HepG2 (cell line): Measurements from ENCODE around the gene CAPZB. TPM values are rescaled to one million over a fixed set of nuclear protein-coding genes. Genes with fewer than 3 reads are reported as not detected.

Experiments used
- HDAC1 ChIP-seq: sonication (generic); formaldehyde crosslinking; IDR thresholded peaks from 2 replicates; pipeline ENCODE4 v1.5.1; 2020; ENCODE audit warnings: mild to moderate bottlenecking, missing genetic modification reagents
- LCORL ChIP-seq, 2 experiments: fragments of 450-650 bp in 1 of 2; sonication (generic) in 1 of 2; formaldehyde crosslinking in 1 of 2; IDR thresholded peaks; 2 replicates each; pipeline versions ENCODE4 v1.5.0 to v1.6.1; 2017 to 2020; ENCODE audit warnings: antibody characterized with exemption in 1 of 2, missing genetic modification reagents in 1 of 2
- SMYD3 ChIP-seq: sonication (generic); formaldehyde crosslinking; IDR thresholded peaks from 2 replicates; pipeline ENCODE4 v1.8.1; 2023; ENCODE audit warnings: mild to moderate bottlenecking, missing genetic modification reagents
- SUZ12 ChIP-seq: fragments of 150-350 bp; IDR thresholded peaks from 2 replicates; pipeline ENCODE4 v1.6.1; 2014; ENCODE audit warnings: low read depth, low read length
- TCF12 ChIP-seq, 2 experiments: fragments of 450-650 bp in 1 of 2; sonication (generic) in 1 of 2; formaldehyde crosslinking in 1 of 2; IDR thresholded peaks; 2 replicates each; pipeline versions ENCODE4 v1.6.1 to v1.8.0; 2017 to 2022; ENCODE audit warnings: antibody characterized with exemption in 1 of 2, mild to moderate bottlenecking in 1 of 2, missing genetic modification reagents in 1 of 2, moderate library complexity in 1 of 2
- ZNF496 ChIP-seq: sonication (generic); formaldehyde crosslinking; IDR thresholded peaks from 2 replicates; pipeline ENCODE4 v1.8.1; 2023; ENCODE audit warnings: mild to moderate bottlenecking, moderate library complexity, missing genetic modification reagents; ENCODE audit not compliant: insufficient replicate concordance
- ZSCAN29 ChIP-seq: sonication (generic); formaldehyde crosslinking; conservative IDR thresholded peaks from 2 replicates; pipeline ENCODE4 v1.4.0; 2020; ENCODE audit warnings: mild to moderate bottlenecking, missing genetic modification reagents
- polyA plus RNA-seq, 8 experiments: library from polyadenylated mRNA; depleted of rRNA in 3 of 8; stranded (reverse) in 7 of 8; unstranded in 1 of 8; fragments of >200 nt; fragmentation: Illumina TruSeq in 4 of 8; extraction: Trizol in 4 of 8; gene quantifications; 2 replicates each; pipeline versions ENCODE4 v1.2.1 to v1.2.3, GENCODE V29; 2011 to 2016; ENCODE audit warnings: low read depth in 4 of 8, missing spikeins in 1 of 8, mixed read lengths in 1 of 8; ENCODE audit not compliant: insufficient read depth in 1 of 8
- total RNA-seq, 5 experiments: library from RNA; depleted of rRNA; stranded (reverse); fragments of >200 nt; fragmentation: Illumina TruSeq; extraction: Trizol; gene quantifications; 2 replicates each; pipeline ENCODE4 v1.2.3, GENCODE V29; 2016; ENCODE audit warnings: low read depth in 1 of 5
- TF ChIP-seq, protein P1 (sequence below), 2 experiments: fragments of 450-650 bp in 1 of 2; sonication (generic) in 1 of 2; formaldehyde crosslinking in 1 of 2; IDR thresholded peaks; 2 replicates each; pipeline versions ENCODE4 v1.6.1 to v1.8.0; 2016 to 2022; ENCODE audit warnings: antibody characterized with exemption in 1 of 2, mild to moderate bottlenecking in 1 of 2, missing genetic modification reagents in 1 of 2
- TF ChIP-seq, protein P2 (sequence below): sonication (generic); formaldehyde crosslinking; IDR thresholded peaks from 2 replicates; pipeline ENCODE4 v1.4.0; 2020; ENCODE audit warnings: mild to moderate bottlenecking, missing genetic modification reagents
- TF ChIP-seq, protein P3 (sequence below): sonication (generic); formaldehyde crosslinking; IDR thresholded peaks from 2 replicates; pipeline ENCODE4 v1.8.0; 2022; ENCODE audit warnings: missing genetic modification reagents, low read depth, mild to moderate bottlenecking, borderline replicate concordance
- TF ChIP-seq, protein P4 (sequence below): IDR thresholded peaks from 2 replicates; pipeline ENCODE4 v1.6.1; 2016; ENCODE audit warnings: mild to moderate bottlenecking, missing biosample characterization, missing genetic modification reagents
- TF ChIP-seq, protein P5 (sequence below): fragments of 450-650 bp; IDR thresholded peaks from 2 replicates; pipeline ENCODE4 v1.6.1; 2017

The CAPZB gene
- total and polyA plus RNA-seq, 2 of the 13 experiments (the other 11 are each of a cell fraction or from before 2014, with no cell fraction given), result 58.9 to 76.9 TPM

DNA sequence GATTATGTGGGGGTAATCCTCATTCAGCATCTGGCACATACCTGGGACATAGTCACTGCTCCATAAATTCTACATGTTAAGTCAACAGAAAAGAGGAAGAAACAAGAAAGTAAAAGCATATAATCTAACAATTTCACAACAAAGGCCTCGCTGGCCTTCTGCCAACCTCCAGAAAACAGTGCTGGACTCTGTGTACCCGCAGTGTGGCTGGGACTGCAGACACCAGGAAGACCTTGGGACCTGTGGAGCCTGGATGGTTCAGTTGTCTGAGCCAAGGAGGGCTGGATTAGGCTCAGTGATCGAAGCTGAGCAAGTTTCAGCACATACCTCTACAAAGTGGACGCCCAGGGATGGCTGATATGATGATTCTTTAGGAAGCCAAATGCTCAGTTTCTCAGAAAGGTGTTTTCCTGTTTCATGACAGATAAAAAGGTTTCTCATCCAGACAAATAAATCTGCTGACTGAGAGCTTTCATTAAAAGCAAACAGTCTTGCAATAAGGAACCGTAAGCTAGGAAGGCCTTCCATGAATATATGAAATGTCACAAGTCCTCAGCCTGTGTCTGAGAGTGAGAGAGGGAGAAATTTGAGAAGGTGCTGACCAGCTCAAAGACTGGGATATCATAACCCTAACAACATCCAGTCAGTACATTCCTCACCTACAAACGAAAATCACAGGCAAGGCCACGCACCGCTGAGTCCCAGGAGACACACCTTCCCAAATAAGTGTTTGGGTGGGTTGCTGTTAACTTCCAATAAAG, 48.4 kb downstream of the CAPZB start (continued):
- TF ChIP-seq, protein P1, sequence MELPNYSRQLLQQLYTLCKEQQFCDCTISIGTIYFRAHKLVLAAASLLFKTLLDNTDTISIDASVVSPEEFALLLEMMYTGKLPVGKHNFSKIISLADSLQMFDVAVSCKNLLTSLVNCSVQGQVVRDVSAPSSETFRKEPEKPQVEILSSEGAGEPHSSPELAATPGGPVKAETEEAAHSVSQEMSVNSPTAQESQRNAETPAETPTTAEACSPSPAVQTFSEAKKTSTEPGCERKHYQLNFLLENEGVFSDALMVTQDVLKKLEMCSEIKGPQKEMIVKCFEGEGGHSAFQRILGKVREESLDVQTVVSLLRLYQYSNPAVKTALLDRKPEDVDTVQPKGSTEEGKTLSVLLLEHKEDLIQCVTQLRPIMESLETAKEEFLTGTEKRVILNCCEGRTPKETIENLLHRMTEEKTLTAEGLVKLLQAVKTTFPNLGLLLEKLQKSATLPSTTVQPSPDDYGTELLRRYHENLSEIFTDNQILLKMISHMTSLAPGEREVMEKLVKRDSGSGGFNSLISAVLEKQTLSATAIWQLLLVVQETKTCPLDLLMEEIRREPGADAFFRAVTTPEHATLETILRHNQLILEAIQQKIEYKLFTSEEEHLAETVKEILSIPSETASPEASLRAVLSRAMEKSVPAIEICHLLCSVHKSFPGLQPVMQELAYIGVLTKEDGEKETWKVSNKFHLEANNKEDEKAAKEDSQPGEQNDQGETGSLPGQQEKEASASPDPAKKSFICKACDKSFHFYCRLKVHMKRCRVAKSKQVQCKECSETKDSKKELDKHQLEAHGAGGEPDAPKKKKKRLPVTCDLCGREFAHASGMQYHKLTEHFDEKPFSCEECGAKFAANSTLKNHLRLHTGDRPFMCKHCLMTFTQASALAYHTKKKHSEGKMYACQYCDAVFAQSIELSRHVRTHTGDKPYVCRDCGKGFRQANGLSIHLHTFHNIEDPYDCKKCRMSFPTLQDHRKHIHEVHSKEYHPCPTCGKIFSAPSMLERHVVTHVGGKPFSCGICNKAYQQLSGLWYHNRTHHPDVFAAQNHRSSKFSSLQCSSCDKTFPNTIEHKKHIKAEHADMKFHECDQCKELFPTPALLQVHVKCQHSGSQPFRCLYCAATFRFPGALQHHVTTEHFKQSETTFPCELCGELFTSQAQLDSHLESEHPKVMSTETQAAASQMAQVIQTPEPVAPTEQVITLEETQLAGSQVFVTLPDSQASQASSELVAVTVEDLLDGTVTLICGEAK (IDR thresholded peaks at IDR 0.05), result no peak
- TF ChIP-seq, protein P1 (CRISPR knock-in tag; IDR thresholded peaks at IDR 0.05), result no peak
- TF ChIP-seq SMYD3 (CRISPR knock-in tag) (0 out of 2 replicates have a peak, but pooled peaks have one; percentile 3), SUZ12 (no peak), LCORL (IDR thresholded peaks at IDR 0.05) (peak; percentile 65; the same call in 1 of the 2 replicates), LCORL (CRISPR knock-in tag; IDR thresholded peaks at IDR 0.05) (peak; percentile 88), TCF12 (IDR thresholded peaks at IDR 0.05) (no peak), TCF12 (CRISPR knock-in tag; IDR thresholded peaks at IDR 0.05) (no peak), HDAC1 (CRISPR knock-in tag) (peak; percentile 86), ZSCAN29 (CRISPR knock-in tag) (peak; percentile 45; the same call in 1 of the 2 replicates), ZNF496 (CRISPR knock-in tag) (no peak)
- TF ChIP-seq, protein P2, sequence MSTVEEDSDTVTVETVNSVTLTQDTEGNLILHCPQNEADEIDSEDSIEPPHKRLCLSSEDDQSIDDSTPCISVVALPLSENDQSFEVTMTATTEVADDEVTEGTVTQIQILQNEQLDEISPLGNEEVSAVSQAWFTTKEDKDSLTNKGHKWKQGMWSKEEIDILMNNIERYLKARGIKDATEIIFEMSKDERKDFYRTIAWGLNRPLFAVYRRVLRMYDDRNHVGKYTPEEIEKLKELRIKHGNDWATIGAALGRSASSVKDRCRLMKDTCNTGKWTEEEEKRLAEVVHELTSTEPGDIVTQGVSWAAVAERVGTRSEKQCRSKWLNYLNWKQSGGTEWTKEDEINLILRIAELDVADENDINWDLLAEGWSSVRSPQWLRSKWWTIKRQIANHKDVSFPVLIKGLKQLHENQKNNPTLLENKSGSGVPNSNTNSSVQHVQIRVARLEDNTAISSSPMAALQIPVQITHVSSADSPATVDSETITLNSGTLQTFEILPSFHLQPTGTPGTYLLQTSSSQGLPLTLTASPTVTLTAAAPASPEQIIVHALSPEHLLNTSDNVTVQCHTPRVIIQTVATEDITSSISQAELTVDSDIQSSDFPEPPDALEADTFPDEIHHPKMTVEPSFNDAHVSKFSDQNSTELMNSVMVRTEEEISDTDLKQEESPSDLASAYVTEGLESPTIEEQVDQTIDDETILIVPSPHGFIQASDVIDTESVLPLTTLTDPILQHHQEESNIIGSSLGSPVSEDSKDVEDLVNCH (CRISPR knock-in tag), result no peak
- TF ChIP-seq, protein P3, sequence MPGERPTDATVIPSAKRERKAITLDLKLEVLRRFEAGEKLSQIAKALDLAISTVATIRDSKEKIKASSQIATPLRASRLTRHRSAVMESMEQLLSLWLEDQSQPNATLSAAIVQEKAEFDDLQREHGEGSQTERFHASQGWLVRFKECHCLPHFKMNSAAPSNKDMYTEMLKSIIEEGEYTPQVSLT (CRISPR knock-in tag), result no peak
- TF ChIP-seq, protein P4, sequence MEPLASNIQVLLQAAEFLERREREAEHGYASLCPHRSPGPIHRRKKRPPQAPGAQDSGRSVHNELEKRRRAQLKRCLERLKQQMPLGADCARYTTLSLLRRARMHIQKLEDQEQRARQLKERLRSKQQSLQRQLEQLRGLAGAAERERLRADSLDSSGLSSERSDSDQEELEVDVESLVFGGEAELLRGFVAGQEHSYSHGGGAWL (CRISPR knock-in tag), result no peak
- TF ChIP-seq, protein P5, sequence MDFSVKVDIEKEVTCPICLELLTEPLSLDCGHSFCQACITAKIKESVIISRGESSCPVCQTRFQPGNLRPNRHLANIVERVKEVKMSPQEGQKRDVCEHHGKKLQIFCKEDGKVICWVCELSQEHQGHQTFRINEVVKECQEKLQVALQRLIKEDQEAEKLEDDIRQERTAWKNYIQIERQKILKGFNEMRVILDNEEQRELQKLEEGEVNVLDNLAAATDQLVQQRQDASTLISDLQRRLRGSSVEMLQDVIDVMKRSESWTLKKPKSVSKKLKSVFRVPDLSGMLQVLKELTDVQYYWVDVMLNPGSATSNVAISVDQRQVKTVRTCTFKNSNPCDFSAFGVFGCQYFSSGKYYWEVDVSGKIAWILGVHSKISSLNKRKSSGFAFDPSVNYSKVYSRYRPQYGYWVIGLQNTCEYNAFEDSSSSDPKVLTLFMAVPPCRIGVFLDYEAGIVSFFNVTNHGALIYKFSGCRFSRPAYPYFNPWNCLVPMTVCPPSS, result no peak
